K562 (cell line): ENCODE data around the gene RAD50. TPM values are rescaled to one million over a fixed set of nuclear protein-coding genes. Genes with fewer than 3 reads are reported as not detected.

Source experiments
- ATAC-seq: fragments of 200-7000 bp; cut with Tn5 transposase; 3 replicates; pipeline ENCODE4 v1.9.1; 2020; ENCODE audit warnings: moderate library complexity
- BruUV-seq: library from RNA; stranded (reverse); fragments of 400-500 nt; replicated peaks from 2 replicates; lab custom pipeline; 2021; lab: Mats Ljungman, UMichigan
- CTCF ChIA-PET: fragments of 300-600 bp; formaldehyde crosslinking; extraction: SDS; loops from one replicate; lab custom pipeline; 2021; ENCODE audit warnings: low intra/inter-chr PET ratio; lab: Yijun Ruan, JAX
- POLR2A ChIA-PET: fragments of 300-600, 350-650 bp; sonication (Branson Sonifier 250); formaldehyde crosslinking; extraction: SDS; loops from one replicate; lab custom pipeline; 2021; ENCODE audit warnings: antibody characterized with exemption, inconsistent platforms; lab: Yijun Ruan, JAX
- DNase-seq, 4 experiments: peaks; one replicate each; pipeline versions ENCODE4 v3.0.0 to v3.0.0-alpha.2; 2011 to 2018; ENCODE audit warnings: low spot score in 3 of 4, mixed read lengths in 3 of 4; ENCODE audit errors: extremely low read depth in 1 of 4
- FAIRE-seq: peaks from 2 replicates; lab custom pipeline; 2011; peaks lifted over from hg19 to GRCh38; lab: Jason Lieb, UNC
- H2AFZ ChIP-seq: 2 replicates; pipeline ENCODE4 v1.6.0; 2011; ENCODE audit warnings: low read depth, low read length, control low read depth, inconsistent platforms
- H3K27ac ChIP-seq: fragments of 200-600 bp; 3 replicates; pipeline ENCODE4 v1.8.0; 2011; ENCODE audit warnings: low read depth, mild to moderate bottlenecking, control low read depth, inconsistent platforms, low read length, moderate library complexity, mixed read lengths; ENCODE audit errors: extremely low read depth
- H3K27me3 ChIP-seq, 2 experiments: fragments of 300-600 bp in 1 of 2; 2 replicates in 1 of 2; 3 replicates in 1 of 2; pipeline versions ENCODE4 v1.6.0 to v1.8.0; 2011; ENCODE audit warnings: inconsistent platforms in 2 of 2, low read length in 2 of 2, mild to moderate bottlenecking in 1 of 2, mixed read lengths in 1 of 2, moderate library complexity in 1 of 2; ENCODE audit not compliant: control insufficient read depth in 2 of 2, insufficient read depth in 2 of 2
- H3K36me3 ChIP-seq: fragments of 300-600 bp; 3 replicates; pipeline ENCODE4 v1.8.0; 2011; ENCODE audit warnings: mild to moderate bottlenecking, low read length, inconsistent platforms; ENCODE audit not compliant: control insufficient read depth, insufficient read depth
- H3K4me1 ChIP-seq, 2 experiments: fragments of 200-600 bp in 1 of 2; replicated peaks in 1 of 2; 2 replicates in 1 of 2; 3 replicates in 1 of 2; pipeline versions ENCODE4 v1.5.1 to v1.8.0; 2011; ENCODE audit warnings: inconsistent platforms in 2 of 2, low read length in 2 of 2, mild to moderate bottlenecking in 1 of 2, mixed read lengths in 1 of 2, moderate library complexity in 1 of 2; ENCODE audit not compliant: control insufficient read depth in 2 of 2, insufficient read depth in 2 of 2
- H3K4me2 ChIP-seq: 2 replicates; pipeline ENCODE4 v1.6.1; 2011; ENCODE audit warnings: low read length, control low read depth, inconsistent platforms, mixed read lengths; ENCODE audit not compliant: insufficient read depth
- H3K4me3 ChIP-seq: fragments of 200-600 bp; sonication (generic), shearing (Covaris generic); 2 replicates; pipeline ENCODE4 v1.5.1; 2016; ENCODE audit warnings: control low read depth, inconsistent platforms
- H3K79me2 ChIP-seq: fragments of 200-600 bp; 3 replicates; pipeline ENCODE4 v1.8.0; 2011; ENCODE audit warnings: low read length, inconsistent platforms; ENCODE audit not compliant: control insufficient read depth, insufficient read depth
- H3K9ac ChIP-seq, 2 experiments: 2 replicates each; pipeline versions ENCODE4 v1.6.0 to v1.6.1; 2011; ENCODE audit warnings: low read depth in 2 of 2, low read length in 2 of 2, control low read depth in 1 of 2, inconsistent platforms in 1 of 2, mild to moderate bottlenecking in 1 of 2, mixed read lengths in 1 of 2; ENCODE audit not compliant: insufficient read depth in 1 of 2
- H3K9me1 ChIP-seq: one replicate; pipeline ENCODE4 v1.6.0; 2011; ENCODE audit warnings: inconsistent platforms, mild to moderate bottlenecking, low read length, moderate library complexity; ENCODE audit not compliant: control insufficient read depth, insufficient read depth
- H3K9me3 ChIP-seq: replicated peaks from 2 replicates; pipeline ENCODE4 v1.5.1; 2011; ENCODE audit warnings: low read depth, low read length, inconsistent platforms; ENCODE audit not compliant: control insufficient read depth, insufficient read depth
- H4K20me1 ChIP-seq: replicated peaks from 2 replicates; pipeline ENCODE4 v1.6.1; 2011; ENCODE audit warnings: low read length, inconsistent platforms, mixed read lengths; ENCODE audit not compliant: control insufficient read depth, insufficient read depth
- GTF2A2 ChIP-seq: IDR thresholded peaks from 2 replicates; pipeline ENCODE4 v1.6.1; 2016; ENCODE audit warnings: mild to moderate bottlenecking, missing genetic modification characterization, missing compliant biosample characterization
- HDAC6 ChIP-seq: IDR thresholded peaks from 2 replicates; pipeline ENCODE4 v1.6.1; 2012; ENCODE audit warnings: low read depth, mild to moderate bottlenecking, control low read depth, inconsistent platforms, low read length, moderate library complexity
- MECOM ChIP-seq: fragments of 250-450 bp; sonication (Bioruptor Pico); IDR thresholded peaks from 2 replicates; pipeline ENCODE4 v1.8.0; 2022; ENCODE audit warnings: inconsistent platforms
- SNIP1 ChIP-seq: fragments of 450-650 bp; IDR thresholded peaks from 2 replicates; pipeline ENCODE4 v1.7.1; 2017; ENCODE audit warnings: low read depth, mild to moderate bottlenecking
- ZNF316 ChIP-seq: fragments of 450-650 bp; IDR thresholded peaks from 2 replicates; pipeline ENCODE4 v1.6.1; 2016
- WGBS: fragments of 100-300 bp; shearing (Covaris generic); methylation state at CpG from one replicate; pipeline ENCODE4 v1.1.6; 2016; ENCODE audit warnings: low coverage, mixed read lengths; ENCODE audit not compliant: insufficient coverage; ENCODE audit errors: missing lambda C conversion rate; 5-methylcytosine and 5-hydroxymethylcytosine counted together
- in situ Hi-C: fragments of 300-500 bp; cut with MboI; formaldehyde crosslinking; loops from 4 replicates; pipeline ENCODE4 v1.15.0; 2018; ENCODE audit warnings: inconsistent platforms, mixed read lengths
- intact Hi-C: fragments of 100-400 bp; cut with micrococcal nuclease; formaldehyde crosslinking; loops from 2 replicates; pipeline ENCODE4 v1.14.2; 2022
- polyA plus RNA-seq, 8 experiments: library from polyadenylated mRNA; depleted of rRNA in 4 of 8; stranded (reverse) in 5 of 8; unstranded in 3 of 8; fragments of >200 nt; fragmentation: Nextera tagmentation in 2 of 8; fragmentation: Illumina TruSeq in 1 of 8; extraction: Ambion mirVana in 2 of 8; extraction: Trizol in 1 of 8; gene quantifications; 2 replicates each; pipeline versions ENCODE4 v1.2.1 to v1.2.3, GENCODE V29; 2011 to 2014; ENCODE audit warnings: inconsistent platforms in 1 of 8, missing spikeins in 1 of 8
- total RNA-seq, 7 experiments: library from RNA; depleted of rRNA in 6 of 7; stranded (reverse); fragments of >200 nt in 6 of 7; fragmentation: Illumina TruSeq in 2 of 7; extraction: Trizol in 2 of 7; gene quantifications; 2 replicates each; pipeline versions ENCODE4 v1.2.1 to v1.2.3, GENCODE V29; 2011 to 2021; ENCODE audit warnings: low replicate concordance in 1 of 7
- TF ChIP-seq, protein P1 (sequence below), 2 experiments: fragments of 450-650 bp; conservative IDR thresholded peaks; 2 replicates each; pipeline ENCODE4 v1.6.1; 2017; ENCODE audit warnings: mild to moderate bottlenecking in 2 of 2, moderate library complexity in 2 of 2
- TF ChIP-seq, protein P2 (sequence below): fragments of 450-650 bp; IDR thresholded peaks from 2 replicates; pipeline ENCODE4 v1.6.1; 2016
- TF ChIP-seq, protein P3 (sequence below): fragments of 200-400 bp; formaldehyde crosslinking; IDR thresholded peaks from 2 replicates; pipeline ENCODE4 v1.6.1; 2017; ENCODE audit warnings: mild to moderate bottlenecking, low read depth, low read length, moderate library complexity

RAD50 gene
- total and polyA plus RNA-seq, 9 of the 15 experiments (the other 6 are each of a cell fraction or from before 2014, with no cell fraction given), result 15.3 to 74.2 (median 44.1) TPM

DNA sequence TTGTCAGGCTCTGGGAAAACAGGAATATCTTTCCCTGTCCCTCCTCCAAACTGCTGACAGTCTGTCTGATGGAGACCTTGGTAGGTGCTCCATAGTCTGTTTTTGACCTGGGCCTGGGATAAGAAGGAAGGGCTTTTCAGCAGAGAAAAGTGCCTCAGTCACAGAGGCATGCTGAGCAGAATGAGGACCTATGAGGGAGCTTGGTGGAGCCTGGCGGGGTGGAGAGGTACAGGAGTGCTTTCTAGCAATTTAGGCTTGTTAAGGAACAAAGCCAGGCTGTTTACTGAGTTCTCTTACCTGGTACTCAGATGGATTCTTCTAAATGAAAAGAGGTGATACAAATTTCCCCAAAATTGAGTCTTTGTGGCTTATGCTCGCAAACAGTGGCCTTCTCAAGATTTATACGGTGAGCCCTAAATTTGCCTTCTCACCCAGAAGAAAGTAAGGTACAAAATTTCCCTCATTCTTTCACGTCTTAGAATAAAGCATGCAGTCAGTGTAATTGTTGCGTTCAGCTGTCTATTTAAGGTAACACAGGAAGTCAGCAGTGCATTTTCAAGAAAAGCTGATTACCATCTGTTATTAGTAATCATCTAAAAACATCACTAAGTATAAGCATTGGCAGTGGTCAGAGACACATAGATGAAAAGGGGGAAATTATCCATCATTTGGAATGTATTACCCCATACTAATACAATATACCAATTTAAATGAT lies 72.6 kb downstream of the RAD50 start:
- in situ Hi-C loops, result no loop called here
- Histone ChIP-seq H3K79me2 (no peaks in the 10 kb centered on the region), H3K4me1 (no peaks in the 10 kb centered on the region), H2AFZ (no peak overlapping the region), H3K27ac (no peak overlapping the region), H3K36me3 (peaks cover 53% of the 10 kb centered on the region), H3K9me3 (no peaks in the 10 kb centered on the region), H3K4me3 (no peak overlapping the region), H3K9me1 (no peaks in the 10 kb centered on the region), H4K20me1 (no peaks in the 10 kb centered on the region), H3K9ac (no peak overlapping the region), H3K27me3 (no peaks in the 10 kb centered on the region), H3K4me2 (no peak overlapping the region)
- ChIA-PET CTCF (no interaction called here), POLR2A (interaction anchor here (0.8 to 2.1 kb wide), 4 partner anchors 9 to 200 kb away, joined by 3 to 8 read pairs (median 4); no protein-coding TSS in a partner anchor)
- DNase-seq, result no peak
- BruUV-seq, result no TSS peak
- ATAC-seq, result no peak
- FAIRE-seq, result no peak
- no peak for TF ChIP-seq MECOM (CRISPR knock-in tag)
- TF ChIP-seq GTF2A2 (tag), result no peak
- TF ChIP-seq HDAC6, result no peak
- TF ChIP-seq, protein P1, sequence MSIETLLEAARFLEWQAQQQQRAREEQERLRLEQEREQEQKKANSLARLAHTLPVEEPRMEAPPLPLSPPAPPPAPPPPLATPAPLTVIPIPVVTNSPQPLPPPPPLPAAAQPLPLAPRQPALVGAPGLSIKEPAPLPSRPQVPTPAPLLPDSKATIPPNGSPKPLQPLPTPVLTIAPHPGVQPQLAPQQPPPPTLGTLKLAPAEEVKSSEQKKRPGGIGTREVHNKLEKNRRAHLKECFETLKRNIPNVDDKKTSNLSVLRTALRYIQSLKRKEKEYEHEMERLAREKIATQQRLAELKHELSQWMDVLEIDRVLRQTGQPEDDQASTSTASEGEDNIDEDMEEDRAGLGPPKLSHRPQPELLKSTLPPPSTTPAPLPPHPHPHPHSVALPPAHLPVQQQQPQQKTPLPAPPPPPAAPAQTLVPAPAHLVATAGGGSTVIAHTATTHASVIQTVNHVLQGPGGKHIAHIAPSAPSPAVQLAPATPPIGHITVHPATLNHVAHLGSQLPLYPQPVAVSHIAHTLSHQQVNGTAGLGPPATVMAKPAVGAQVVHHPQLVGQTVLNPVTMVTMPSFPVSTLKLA (conservative IDR thresholded peaks at IDR 0.05), result no peak
- TF ChIP-seq, protein P2, sequence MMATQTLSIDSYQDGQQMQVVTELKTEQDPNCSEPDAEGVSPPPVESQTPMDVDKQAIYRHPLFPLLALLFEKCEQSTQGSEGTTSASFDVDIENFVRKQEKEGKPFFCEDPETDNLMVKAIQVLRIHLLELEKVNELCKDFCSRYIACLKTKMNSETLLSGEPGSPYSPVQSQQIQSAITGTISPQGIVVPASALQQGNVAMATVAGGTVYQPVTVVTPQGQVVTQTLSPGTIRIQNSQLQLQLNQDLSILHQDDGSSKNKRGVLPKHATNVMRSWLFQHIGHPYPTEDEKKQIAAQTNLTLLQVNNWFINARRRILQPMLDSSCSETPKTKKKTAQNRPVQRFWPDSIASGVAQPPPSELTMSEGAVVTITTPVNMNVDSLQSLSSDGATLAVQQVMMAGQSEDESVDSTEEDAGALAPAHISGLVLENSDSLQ, result no peak
- no peak for TF ChIP-seq SNIP1
- no peak for TF ChIP-seq ZNF316
- TF ChIP-seq, protein P3, sequence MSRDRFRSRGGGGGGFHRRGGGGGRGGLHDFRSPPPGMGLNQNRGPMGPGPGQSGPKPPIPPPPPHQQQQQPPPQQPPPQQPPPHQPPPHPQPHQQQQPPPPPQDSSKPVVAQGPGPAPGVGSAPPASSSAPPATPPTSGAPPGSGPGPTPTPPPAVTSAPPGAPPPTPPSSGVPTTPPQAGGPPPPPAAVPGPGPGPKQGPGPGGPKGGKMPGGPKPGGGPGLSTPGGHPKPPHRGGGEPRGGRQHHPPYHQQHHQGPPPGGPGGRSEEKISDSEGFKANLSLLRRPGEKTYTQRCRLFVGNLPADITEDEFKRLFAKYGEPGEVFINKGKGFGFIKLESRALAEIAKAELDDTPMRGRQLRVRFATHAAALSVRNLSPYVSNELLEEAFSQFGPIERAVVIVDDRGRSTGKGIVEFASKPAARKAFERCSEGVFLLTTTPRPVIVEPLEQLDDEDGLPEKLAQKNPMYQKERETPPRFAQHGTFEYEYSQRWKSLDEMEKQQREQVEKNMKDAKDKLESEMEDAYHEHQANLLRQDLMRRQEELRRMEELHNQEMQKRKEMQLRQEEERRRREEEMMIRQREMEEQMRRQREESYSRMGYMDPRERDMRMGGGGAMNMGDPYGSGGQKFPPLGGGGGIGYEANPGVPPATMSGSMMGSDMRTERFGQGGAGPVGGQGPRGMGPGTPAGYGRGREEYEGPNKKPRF, result no peak
- 82% methylated on average over 5 of the region's 5 CpGs for WGBS
- intact Hi-C loops, result no loop called here
